ENCODE results near the gene GPLD1. TPM values are rescaled to one million over a fixed set of nuclear protein-coding genes. Genes with fewer than 3 reads are reported as not detected.

Gene GPLD1
- total and polyA plus RNA-seq, 2 donors from 2014 or later = 0.41 to 0.94 TPM

- Histone ChIP-seq H3K27me3 (ENCODE audit: control insufficient read depth, insufficient read depth, low read length) (no peaks in the 10 kb centered on the region), H3K4me1 (ENCODE audit: control insufficient read depth in 2 of 3, insufficient read depth in 2 of 3, low read depth in 1 of 3, low read length in 3 of 3) (no peaks in the 10 kb centered on the region), H3K36me3 (ENCODE audit: control insufficient read depth in 2 of 3, insufficient read depth in 3 of 3, low read length in 3 of 3) (peaks cover 9 to 29% (median 16%) of the 10 kb centered on the region in 3 donors), H3K4me3 (ENCODE audit: low read length in 3 of 3) (no peak overlapping the region), H3K27ac (ENCODE audit: low read depth in 2 of 2, low read length in 2 of 2) (no peak overlapping the region), H3K9ac (ENCODE audit: low read length in 3 of 3) (no peak overlapping the region), H3K9me3 (ENCODE audit: control insufficient read depth in 2 of 3, insufficient read depth in 1 of 3, low read length in 3 of 3) (no peaks in the 10 kb centered on the region)
- TF ChIP-seq CTCF (IDR thresholded peaks at IDR 0.05; ENCODE audit: borderline replicate concordance, extremely low read depth, insufficient read depth) = no peak
- no peak for FAIRE-seq
- intact Hi-C loops (cut with DNase I) = no loop called here
- DNase-seq = no peak
These were observed 78.8 kb downstream of the GPLD1 start for GRCh38 chr6:24410622-24411021.

GRCh38 chr6:24408719-24409410 is 80.5 kb downstream of the GPLD1 start:
- Histone ChIP-seq H3K4me3 (ENCODE audit: low read length in 3 of 3) (no peak overlapping the region), H3K4me1 (ENCODE audit: control insufficient read depth in 2 of 3, insufficient read depth in 2 of 3, low read depth in 1 of 3, low read length in 3 of 3) (peaks cover 0 to 5% (median 3%) of the 10 kb centered on the region in 3 donors), H3K27me3 (ENCODE audit: control insufficient read depth, insufficient read depth, low read length) (no peaks in the 10 kb centered on the region), H3K27ac (ENCODE audit: low read depth in 2 of 2, low read length in 2 of 2) (no peak overlapping the region), H3K9me3 (ENCODE audit: control insufficient read depth in 2 of 3, insufficient read depth in 1 of 3, low read length in 3 of 3) (no peaks in the 10 kb centered on the region), H3K36me3 (ENCODE audit: control insufficient read depth in 2 of 3, insufficient read depth in 3 of 3, low read length in 3 of 3) (peaks cover 9 to 26% (median 16%) of the 10 kb centered on the region in 3 donors), H3K9ac (ENCODE audit: low read length in 3 of 3) (no peak overlapping the region)
- intact Hi-C loops (cut with DNase I) = no loop called here
- no peak for TF ChIP-seq CTCF (IDR thresholded peaks at IDR 0.05; ENCODE audit: borderline replicate concordance, extremely low read depth, insufficient read depth)
- no peak for DNase-seq
- no peak for FAIRE-seq

- Histone ChIP-seq H3K27me3 (ENCODE audit: control insufficient read depth, insufficient read depth, low read length) (no peaks in the 10 kb centered on the region), H3K36me3 (ENCODE audit: control insufficient read depth in 2 of 3, insufficient read depth in 3 of 3, low read length in 3 of 3) (peaks cover 4 to 12% (median 4%) of the 10 kb centered on the region in 3 donors), H3K9me3 (ENCODE audit: control insufficient read depth in 2 of 3, insufficient read depth in 1 of 3, low read length in 3 of 3) (no peaks in the 10 kb centered on the region), H3K9ac (ENCODE audit: low read length in 3 of 3) (no peak overlapping the region), H3K4me1 (ENCODE audit: control insufficient read depth in 2 of 3, insufficient read depth in 2 of 3, low read depth in 1 of 3, low read length in 3 of 3) (peaks cover 3 to 5% (median 4%) of the 10 kb centered on the region in 3 donors), H3K27ac (ENCODE audit: low read depth in 2 of 2, low read length in 2 of 2) (no peak overlapping the region), H3K4me3 (ENCODE audit: low read length in 3 of 3) (peak overlapping the region in 1 of 3 donors; percentile 4)
- DNase-seq = no peak
- FAIRE-seq = no peak
- TF ChIP-seq CTCF (IDR thresholded peaks at IDR 0.05; ENCODE audit: borderline replicate concordance, extremely low read depth, insufficient read depth) = no peak
- intact Hi-C loops (cut with DNase I) = no loop called here
These were observed 84.1 kb downstream of the GPLD1 start for GRCh38 chr6:24405262-24405661.
